ENCODE data around the gene SASH1.

GRCh38 chr6:148325316-148326068, 17.1 kb upstream of the SASH1 start:
- TF ChIP-seq CTCF (IDR thresholded peaks at IDR 0.05; ENCODE audit: low read length) (no peak), EZH2 (IDR thresholded peaks at IDR 0.05; ENCODE audit: borderline replicate concordance, low read length) (no peak)
